SK-N-MC (cell line): ENCODE measurements around the gene DEAF1.

Experiments used
- DNase-seq: peaks from one replicate; pipeline ENCODE4 v3.0.0-alpha.2; 2011; ENCODE audit warnings: low read depth, low spot score
- H3K27ac ChIP-seq: fragments of 200-600 bp; sonication (generic); 2 replicates; pipeline ENCODE4 v1.5.1; 2016; ENCODE audit warnings: mixed run types
- H3K36me3 ChIP-seq: fragments of 200-600 bp; sonication (generic); 2 replicates; pipeline ENCODE4 v1.6.1; 2017; ENCODE audit warnings: antibody characterized with exemption, low read length, mixed read lengths; ENCODE audit not compliant: insufficient read depth
- H3K4me3 ChIP-seq: fragments of 200-600 bp; sonication (generic); 2 replicates; pipeline ENCODE4 v1.5.1; 2016
- H3K9ac ChIP-seq: fragments of 200-600 bp; sonication (generic); 2 replicates; pipeline ENCODE4 v1.8.0; 2017; ENCODE audit warnings: mixed run types, mixed read lengths; ENCODE audit not compliant: insufficient read length
- H3K9me3 ChIP-seq: fragments of 200-600 bp; sonication (generic); 2 replicates; pipeline ENCODE4 v1.6.1; 2017; ENCODE audit warnings: low read depth, mild to moderate bottlenecking, antibody characterized with exemption, low read length, moderate library complexity, mixed read lengths
- EZH2 ChIP-seq: fragments of 200-600 bp; sonication (generic); IDR thresholded peaks from one replicate; pipeline ENCODE4 v1.6.1; 2017; ENCODE audit warnings: antibody characterized with exemption
- FOXP2 ChIP-seq: optimal IDR thresholded peaks from 2 replicates; pipeline ENCODE3; 2011; ENCODE audit warnings: mild to moderate bottlenecking, moderate library complexity; ENCODE audit not compliant: insufficient read depth; ENCODE audit errors: extremely low read length, control extremely low read depth
- POLR2AphosphoS5 ChIP-seq: IDR thresholded peaks from 2 replicates; pipeline ENCODE4 v1.6.1; 2012; ENCODE audit warnings: mild to moderate bottlenecking, low read depth, low read length, borderline replicate concordance

DEAF1 gene

GRCh38 chr11:709109-709997 lies 14.3 kb upstream of the DEAF1 start:
- Histone ChIP-seq H3K9ac (no peak overlapping the region), H3K27ac (no peak overlapping the region), H3K36me3 (no peaks in the 10 kb centered on the region), H3K4me3 (no peak overlapping the region), H3K9me3 (no peaks in the 10 kb centered on the region)
- TF ChIP-seq EZH2 (no peak), FOXP2 (no peak), POLR2AphosphoS5 (no peak)
- DNase-seq: no peak

- no peak for DNase-seq
- no peak overlapping the region for H3K9ac ChIP-seq
- H3K36me3 ChIP-seq: no peaks in the 10 kb centered on the region
- H3K4me3 ChIP-seq: no peak overlapping the region
- no peak for TF ChIP-seq EZH2
- no peak for TF ChIP-seq FOXP2
- no peak for TF ChIP-seq POLR2AphosphoS5
- no peak overlapping the region for H3K27ac ChIP-seq
- H3K9me3 ChIP-seq: no peaks in the 10 kb centered on the region
Measured at GRCh38 chr11:708511-708910, 13.5 kb upstream of the DEAF1 start.

- Histone ChIP-seq H3K36me3 (no peaks in the 10 kb centered on the region), H3K4me3 (no peak overlapping the region), H3K9ac (no peak overlapping the region), H3K9me3 (no peaks in the 10 kb centered on the region), H3K27ac (no peak overlapping the region)
- TF ChIP-seq EZH2 (no peak), POLR2AphosphoS5 (no peak), FOXP2 (no peak)
- DNase-seq: no peak
Measured at GRCh38 chr11:707817-708420, 12.9 kb upstream of the DEAF1 start.

- no peak for DNase-seq
- no peak overlapping the region for H3K27ac ChIP-seq
- no peak for TF ChIP-seq EZH2
- TF ChIP-seq FOXP2: no peak
- no peak for TF ChIP-seq POLR2AphosphoS5
- no peak overlapping the region for H3K4me3 ChIP-seq
- H3K36me3 ChIP-seq: no peaks in the 10 kb centered on the region
- H3K9me3 ChIP-seq: no peaks in the 10 kb centered on the region
- no peak overlapping the region for H3K9ac ChIP-seq
Measured at GRCh38 chr11:706957-707816, 12.2 kb upstream of the DEAF1 start.

- no peak for DNase-seq
- Histone ChIP-seq H3K9ac (no peak overlapping the region), H3K4me3 (no peak overlapping the region), H3K9me3 (no peaks in the 10 kb centered on the region), H3K36me3 (no peaks in the 10 kb centered on the region), H3K27ac (no peak overlapping the region)
- no peak for TF ChIP-seq EZH2
- no peak for TF ChIP-seq FOXP2
- TF ChIP-seq POLR2AphosphoS5: no peak
Measured at GRCh38 chr11:706439-706956, 11.5 kb upstream of the DEAF1 start.

GRCh38 chr11:705646-706438 lies 10.8 kb upstream of the DEAF1 start, which contains the start of gene EPS8L2:
TSS of gene EPS8L2 (plus strand) at chr11:706231. CDS start at chr11:709408, 3,177 bp downstream.
- TF ChIP-seq FOXP2: no peak
- TF ChIP-seq POLR2AphosphoS5: no peak
- no peak for TF ChIP-seq EZH2
- no peak for DNase-seq
- Histone ChIP-seq H3K9me3 (no peaks in the 10 kb centered on the region), H3K27ac (no peak within 1 kb of the TSS), H3K36me3 (no peaks in the 10 kb centered on the region), H3K9ac (no peak within 1 kb of the TSS), H3K4me3 (no peak within 1 kb of the TSS)

- TF ChIP-seq EZH2 (no peak), FOXP2 (no peak)
- Histone ChIP-seq H3K9ac (no peak overlapping the region), H3K27ac (no peak overlapping the region), H3K9me3 (no peaks in the 10 kb centered on the region), H3K36me3 (no peaks in the 10 kb centered on the region), H3K4me3 (no peak overlapping the region)
- DNase-seq: no peak
Measured at GRCh38 chr11:704781-705645, 10.0 kb upstream of the DEAF1 start.
